GM18502 (cell line): Measurements from ENCODE around the gene OR56B1.
"Not testable (repeated sequence)": the region's sequence is repeated elsewhere in the genome, so short reads cannot be mapped to it uniquely, and the experiment has no call there.

ENCODE experiments used
- ATAC-seq: cut with Tn5 transposase; IDR thresholded peaks from one replicate; pipeline ENCODE4 v1.9.1; 2021; ENCODE audit warnings: mild to moderate bottlenecking; ENCODE audit not compliant: unreplicated experiment, poor library complexity

Gene OR56B1

GRCh38 chr11:5736396-5736795, at the start of gene OR56B1:
Gene OR56B1, plus strand, starts transcription at chr11:5736448. Its CDS starts 69 bp downstream, at chr11:5736517.
- ATAC-seq = no peak

GRCh38 chr11:5688482-5688881, 47.8 kb upstream of the OR56B1 start:
- no peak for ATAC-seq

GRCh38 chr11:5689551-5689983, 46.7 kb upstream of the OR56B1 start, which contains the start of gene TRIM22:
Gene TRIM22, plus strand, starts transcription at chr11:5689790. Its CDS starts 6,443 bp downstream, at chr11:5696233.
- ATAC-seq = peak; percentile 76

GRCh38 chr11:5690216-5690615, 46.0 kb upstream of the OR56B1 start:
- no peak for ATAC-seq

GRCh38 chr11:5690736-5691135, 45.5 kb upstream of the OR56B1 start:
- no peak for ATAC-seq

GRCh38 chr11:5691238-5691963, 44.8 kb upstream of the OR56B1 start:
- ATAC-seq = not testable (repeated sequence)

DNA sequence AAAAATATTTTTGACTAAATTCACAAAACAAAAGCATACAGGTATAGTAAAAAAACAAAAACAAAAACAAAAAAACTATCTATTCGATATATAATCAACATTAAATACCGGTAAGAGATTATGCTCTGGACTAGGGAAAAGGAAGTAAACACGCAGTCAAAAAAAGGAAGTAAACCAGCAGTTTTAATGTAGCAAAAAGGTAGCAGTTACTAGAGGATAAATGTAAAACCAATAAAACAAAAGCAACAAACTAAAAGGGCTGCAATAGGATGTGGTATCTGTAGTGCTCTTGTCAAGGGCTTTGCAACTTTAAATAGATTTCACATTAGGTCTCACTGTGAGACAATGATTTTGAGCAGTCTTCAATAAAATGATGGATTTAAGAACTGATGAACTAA, 44.3 kb upstream of the OR56B1 start:
- no peak for ATAC-seq

- ATAC-seq = no peak
These were observed 41.6 kb upstream of the OR56B1 start for GRCh38 chr11:5694642-5695041.

- ATAC-seq = no peak
These were observed 40.7 kb upstream of the OR56B1 start for GRCh38 chr11:5695580-5695979.

DNA sequence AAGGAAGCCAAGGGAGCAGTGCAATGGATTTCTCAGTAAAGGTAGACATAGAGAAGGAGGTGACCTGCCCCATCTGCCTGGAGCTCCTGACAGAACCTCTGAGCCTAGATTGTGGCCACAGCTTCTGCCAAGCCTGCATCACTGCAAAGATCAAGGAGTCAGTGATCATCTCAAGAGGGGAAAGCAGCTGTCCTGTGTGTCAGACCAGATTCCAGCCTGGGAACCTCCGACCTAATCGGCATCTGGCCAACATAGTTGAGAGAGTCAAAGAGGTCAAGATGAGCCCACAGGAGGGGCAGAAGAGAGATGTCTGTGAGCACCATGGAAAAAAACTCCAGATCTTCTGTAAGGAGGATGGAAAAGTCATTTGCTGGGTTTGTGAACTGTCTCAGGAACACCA, 40.0 kb upstream of the OR56B1 start:
- ATAC-seq = no peak

GRCh38 chr11:5698281-5698680, 38.0 kb upstream of the OR56B1 start:
- no peak for ATAC-seq

DNA sequence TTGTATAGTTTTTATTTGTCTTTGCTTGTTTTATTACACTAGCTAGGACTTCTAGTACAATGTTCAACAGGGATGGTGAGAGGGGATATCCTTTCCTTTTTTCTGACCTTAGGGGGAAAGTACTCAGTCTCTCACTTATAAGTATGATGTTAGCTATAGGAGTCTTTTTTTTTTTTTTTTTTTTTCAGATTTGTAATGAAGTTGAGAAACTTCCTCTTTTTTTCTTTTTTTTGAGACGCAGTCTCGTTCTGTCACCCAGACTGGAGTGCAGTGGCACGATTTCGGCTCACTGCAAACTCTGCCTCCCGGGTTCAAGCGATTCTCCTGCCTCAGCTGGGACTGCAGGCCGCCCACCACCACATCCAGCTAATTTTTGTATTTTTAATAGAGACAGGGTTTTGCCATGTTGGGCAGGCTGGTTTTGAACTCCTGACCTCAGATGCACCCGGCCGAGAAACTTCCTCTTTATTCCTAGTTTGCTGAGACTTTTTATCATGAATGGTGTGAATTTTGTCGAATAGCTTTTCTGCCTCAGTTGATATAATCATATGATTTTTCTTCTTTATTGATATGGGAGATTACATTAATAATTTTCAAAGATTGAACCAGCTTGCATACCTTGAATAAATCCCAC, 35.7 kb upstream of the OR56B1 start:
- no peak for ATAC-seq

DNA sequence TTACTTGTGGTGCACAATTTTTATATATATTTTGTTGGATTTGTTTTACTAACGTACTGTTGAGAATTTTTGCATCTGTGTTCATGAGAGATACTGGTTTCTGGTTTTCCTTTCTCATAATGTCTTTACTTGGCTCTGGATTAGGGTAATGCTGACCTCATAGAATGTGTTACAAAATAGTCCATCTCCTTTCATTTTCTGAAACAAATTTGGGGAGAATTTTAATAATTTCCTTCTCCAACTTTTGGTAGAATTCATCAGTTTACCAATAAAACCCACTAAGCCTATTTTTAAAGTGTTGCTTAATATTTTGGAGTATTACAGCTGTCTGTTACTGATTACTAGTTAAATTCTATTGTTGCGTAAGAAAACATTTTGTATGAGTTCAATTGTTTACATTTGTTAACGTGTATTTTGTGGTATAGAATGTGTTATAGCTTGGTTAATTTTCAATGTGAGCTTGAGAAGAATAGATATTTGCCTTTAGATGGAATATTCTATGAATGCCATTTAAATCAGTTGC, 35.1 kb upstream of the OR56B1 start:
- ATAC-seq = no peak

- peak; percentile 79 for ATAC-seq
These were observed 32.3 kb upstream of the OR56B1 start for GRCh38 chr11:5703741-5704536.

DNA sequence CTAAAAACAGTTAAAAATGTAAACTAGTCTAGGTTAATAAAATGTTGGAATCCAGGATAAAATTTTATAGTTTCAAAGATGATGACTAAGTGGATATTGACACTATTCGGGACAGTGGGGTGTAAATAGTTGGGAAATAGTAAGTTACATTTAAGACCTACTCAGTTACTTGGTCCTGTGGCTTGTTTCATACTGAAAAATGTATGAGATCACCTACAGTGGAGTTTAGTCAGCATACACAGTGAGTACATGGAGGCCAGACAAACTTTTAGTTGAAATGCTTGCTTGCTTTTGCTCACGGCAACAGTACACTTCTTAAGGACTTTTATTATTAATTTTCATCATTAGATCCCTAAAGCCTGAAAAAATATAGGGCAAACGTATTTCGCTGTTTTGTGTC, 30.6 kb upstream of the OR56B1 start:
- ATAC-seq = no peak

DNA sequence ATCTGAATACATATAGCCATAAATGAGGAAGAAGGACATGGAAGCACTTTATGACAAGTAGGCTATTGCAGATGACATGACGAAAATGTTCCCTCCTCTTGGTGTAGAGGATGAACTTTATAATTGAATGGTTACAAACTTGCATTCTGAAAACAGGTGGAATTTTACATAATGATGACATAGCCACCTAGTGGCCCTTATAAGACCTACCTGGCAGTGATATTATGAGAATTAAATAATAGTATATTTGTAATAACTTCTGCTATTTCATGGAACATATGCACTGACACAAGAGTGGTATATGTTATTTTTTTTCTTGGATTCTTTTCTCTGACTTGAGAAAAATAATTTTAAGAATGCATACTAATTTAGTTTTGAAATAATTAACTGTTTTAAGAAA, 23.7 kb upstream of the OR56B1 start:
- peak; percentile 58 for ATAC-seq

- no peak for ATAC-seq
These were observed 22.6 kb upstream of the OR56B1 start for GRCh38 chr11:5713695-5714094.

- ATAC-seq = not testable (repeated sequence)
These were observed 19.7 kb upstream of the OR56B1 start for GRCh38 chr11:5716518-5716917.

- ATAC-seq = no peak
These were observed 16.3 kb upstream of the OR56B1 start for GRCh38 chr11:5719703-5720495.

- no peak for ATAC-seq
These were observed 13.6 kb upstream of the OR56B1 start for GRCh38 chr11:5722622-5723021.
